Stimulated activated CD8-positive, alpha-beta memory T cell treated with anti-CD3 and anti-CD28 coated beads, Interleukin-2, amount 100 ng/mL, for 1 hour (primary cell): ENCODE results near the gene RASAL2.
"Not testable (repeated sequence)": the region's sequence is repeated elsewhere in the genome, so short reads cannot be mapped to it uniquely, and the experiment has no call there.

Experiments used
- DNase-seq, 2 donors: peaks; one replicate each; pipeline ENCODE4 v3.0.0-alpha.2; 2020; ENCODE audit warnings: low read depth in 2 of 2

The RASAL2 gene

GRCh38 chr1:178232949-178233348 lies 139.0 kb downstream of the RASAL2 start:
- DNase-seq, result no peak

GRCh38 chr1:178237121-178237520 lies 143.2 kb downstream of the RASAL2 start:
- DNase-seq, result no peak

GRCh38 chr1:178238722-178239510 lies 145.0 kb downstream of the RASAL2 start:
- DNase-seq, result no peak

GRCh38 chr1:178241057-178241456 lies 147.2 kb downstream of the RASAL2 start:
- no peak for DNase-seq

GRCh38 chr1:178241837-178242236 lies 147.9 kb downstream of the RASAL2 start:
- no peak for DNase-seq

GRCh38 chr1:178243119-178243518 lies 149.2 kb downstream of the RASAL2 start:
- no peak for DNase-seq

- no peak for DNase-seq
Measured at GRCh38 chr1:178243890-178244289, 150.0 kb downstream of the RASAL2 start.

GRCh38 chr1:178248284-178248683 lies 154.4 kb downstream of the RASAL2 start:
- DNase-seq, result not testable (repeated sequence)

GRCh38 chr1:178253581-178253980 lies 159.7 kb downstream of the RASAL2 start:
- DNase-seq, result not testable (repeated sequence)

- no peak for DNase-seq
Measured at GRCh38 chr1:178254433-178254832, 160.5 kb downstream of the RASAL2 start.

- no peak for DNase-seq
Measured at GRCh38 chr1:178258536-178258935, 164.6 kb downstream of the RASAL2 start.

- DNase-seq, result no peak
Measured at GRCh38 chr1:178262120-178262500, 168.2 kb downstream of the RASAL2 start.

- DNase-seq, result no peak
Measured at GRCh38 chr1:178263341-178263740, 169.4 kb downstream of the RASAL2 start.

GRCh38 chr1:178266113-178266512 lies 172.2 kb downstream of the RASAL2 start:
- DNase-seq, result no peak

GRCh38 chr1:178266619-178267066 lies 172.7 kb downstream of the RASAL2 start:
- DNase-seq, result no peak

- no peak for DNase-seq
Measured at GRCh38 chr1:178267646-178268094, 173.8 kb downstream of the RASAL2 start.

- no peak for DNase-seq
Measured at GRCh38 chr1:178271471-178271870, 177.6 kb downstream of the RASAL2 start.

GRCh38 chr1:178273707-178274410 lies 180.0 kb downstream of the RASAL2 start:
- no peak for DNase-seq

- no peak for DNase-seq
Measured at GRCh38 chr1:178275049-178275448, 181.1 kb downstream of the RASAL2 start.

GRCh38 chr1:178275553-178275952 lies 181.6 kb downstream of the RASAL2 start:
- no peak for DNase-seq

GRCh38 chr1:178277793-178278530 lies 184.1 kb downstream of the RASAL2 start:
- no peak for DNase-seq
